ENCODE data around the gene SRA1. TPM values are rescaled to one million over a fixed set of nuclear protein-coding genes. Genes with fewer than 3 reads are reported as not detected.

The SRA1 gene
- total and polyA plus RNA-seq, 7 donors, result 17.8 to 48.3 (median 30.5) TPM

DNA sequence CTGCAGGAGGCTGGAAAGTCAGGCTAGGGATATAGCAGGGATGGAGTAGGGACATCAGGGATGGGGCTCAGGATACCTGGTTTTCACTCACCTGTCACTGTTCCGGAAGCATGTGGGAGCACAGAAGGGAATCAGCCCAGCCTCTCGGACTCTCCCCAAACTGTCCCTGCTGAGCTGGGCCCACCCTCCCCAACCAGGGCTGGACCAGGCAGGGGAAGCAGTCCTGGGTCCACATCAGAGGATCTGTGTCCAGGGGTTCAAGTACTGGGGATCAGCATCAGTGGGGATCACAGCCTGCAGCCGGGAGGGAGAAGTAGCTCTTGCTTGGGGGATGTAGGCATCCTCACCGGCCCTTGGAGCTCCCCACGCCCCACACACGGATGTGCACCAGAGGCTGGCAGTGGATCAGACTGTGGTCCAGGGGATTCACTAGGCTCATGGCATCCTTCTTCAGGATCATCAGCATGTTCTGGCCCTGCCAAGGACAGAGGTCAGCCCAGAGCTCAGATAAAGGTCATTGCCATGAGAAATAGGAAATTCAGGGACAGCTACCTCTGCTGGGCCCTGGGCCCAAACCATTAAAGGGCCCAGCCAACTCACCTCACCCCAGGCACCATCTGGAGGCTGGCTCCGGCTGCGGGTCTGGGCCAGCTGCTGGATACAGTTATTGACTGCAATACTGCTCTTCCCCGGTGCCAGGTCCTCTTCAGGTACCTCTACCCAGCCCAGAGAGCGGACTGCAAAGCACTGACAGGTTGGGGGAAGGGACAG, 4.7 kb upstream of the SRA1 start:
- H3K9me3 ChIP-seq, result no peaks in the 10 kb centered on the region
- no peak for TF ChIP-seq POLR2A (IDR thresholded peaks at IDR 0.05)
- no peak for TF ChIP-seq POLR2AphosphoS5 (IDR thresholded peaks at IDR 0.05)
- TF ChIP-seq EP300 (IDR thresholded peaks at IDR 0.05), result no peak
- TF ChIP-seq, protein P1, sequence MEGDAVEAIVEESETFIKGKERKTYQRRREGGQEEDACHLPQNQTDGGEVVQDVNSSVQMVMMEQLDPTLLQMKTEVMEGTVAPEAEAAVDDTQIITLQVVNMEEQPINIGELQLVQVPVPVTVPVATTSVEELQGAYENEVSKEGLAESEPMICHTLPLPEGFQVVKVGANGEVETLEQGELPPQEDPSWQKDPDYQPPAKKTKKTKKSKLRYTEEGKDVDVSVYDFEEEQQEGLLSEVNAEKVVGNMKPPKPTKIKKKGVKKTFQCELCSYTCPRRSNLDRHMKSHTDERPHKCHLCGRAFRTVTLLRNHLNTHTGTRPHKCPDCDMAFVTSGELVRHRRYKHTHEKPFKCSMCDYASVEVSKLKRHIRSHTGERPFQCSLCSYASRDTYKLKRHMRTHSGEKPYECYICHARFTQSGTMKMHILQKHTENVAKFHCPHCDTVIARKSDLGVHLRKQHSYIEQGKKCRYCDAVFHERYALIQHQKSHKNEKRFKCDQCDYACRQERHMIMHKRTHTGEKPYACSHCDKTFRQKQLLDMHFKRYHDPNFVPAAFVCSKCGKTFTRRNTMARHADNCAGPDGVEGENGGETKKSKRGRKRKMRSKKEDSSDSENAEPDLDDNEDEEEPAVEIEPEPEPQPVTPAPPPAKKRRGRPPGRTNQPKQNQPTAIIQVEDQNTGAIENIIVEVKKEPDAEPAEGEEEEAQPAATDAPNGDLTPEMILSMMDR (IDR thresholded peaks at IDR 0.05), result no peak
- no peak overlapping the region for H3K27ac ChIP-seq
- WGBS, 2 donors, result 93 to 97% methylated on average over 10 of the region's 10 CpGs
- DNase-seq, result peak; percentile 57
- H3K36me3 ChIP-seq, result peaks cover 0 to 37% (median 6%) of the 10 kb centered on the region in 4 donors
- H3K27me3 ChIP-seq, result no peaks in the 10 kb centered on the region
- H3K4me3 ChIP-seq, result no peak overlapping the region
- peaks cover 0 to 46% (median 44%) of the 10 kb centered on the region in 4 donors for H3K4me1 ChIP-seq
- intact Hi-C loops (cut with DNase I), result loop anchor here (2.0 kb wide), 1 partner anchor 13 kb away; no protein-coding TSS in a partner anchor

DNA sequence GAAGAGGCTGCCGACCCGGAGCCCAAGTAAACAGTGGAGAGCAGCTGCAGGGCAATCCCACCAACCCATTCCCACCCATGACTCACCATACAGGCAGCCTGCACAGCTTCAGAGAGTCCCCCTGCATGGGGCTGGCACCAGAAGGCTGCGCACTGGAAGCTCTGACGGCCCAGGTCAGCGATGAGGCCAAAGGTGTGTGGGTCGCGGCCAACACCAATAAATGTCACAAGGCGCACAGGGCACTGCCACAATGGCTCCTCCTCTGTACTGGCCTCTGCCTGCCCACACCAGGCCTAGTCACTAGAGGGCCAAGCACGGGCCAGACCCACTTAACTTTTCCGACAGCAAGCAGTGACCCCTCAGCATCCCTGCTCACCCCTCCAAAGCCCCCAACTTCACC, 3.0 kb upstream of the SRA1 start:
- no peaks in the 10 kb centered on the region for H3K9me3 ChIP-seq
- TF ChIP-seq EP300 (IDR thresholded peaks at IDR 0.05), result no peak
- no peak for TF ChIP-seq POLR2A (IDR thresholded peaks at IDR 0.05)
- TF ChIP-seq, protein P1 (IDR thresholded peaks at IDR 0.05), result no peak
- TF ChIP-seq POLR2AphosphoS5 (IDR thresholded peaks at IDR 0.05), result no peak
- DNase-seq, result peak; percentile 59
- no peaks in the 10 kb centered on the region for H3K27me3 ChIP-seq
- H3K4me1 ChIP-seq, result peaks cover 0 to 45% (median 43%) of the 10 kb centered on the region in 4 donors
- 90 to 91% methylated on average over 10 of the region's 10 CpGs for WGBS, 2 donors
- H3K4me3 ChIP-seq, result no peak overlapping the region
- peaks cover 0 to 34% (median 0%) of the 10 kb centered on the region in 4 donors for H3K36me3 ChIP-seq
- H3K27ac ChIP-seq, result no peak overlapping the region
- intact Hi-C loops (cut with DNase I), result no loop called here

DNA sequence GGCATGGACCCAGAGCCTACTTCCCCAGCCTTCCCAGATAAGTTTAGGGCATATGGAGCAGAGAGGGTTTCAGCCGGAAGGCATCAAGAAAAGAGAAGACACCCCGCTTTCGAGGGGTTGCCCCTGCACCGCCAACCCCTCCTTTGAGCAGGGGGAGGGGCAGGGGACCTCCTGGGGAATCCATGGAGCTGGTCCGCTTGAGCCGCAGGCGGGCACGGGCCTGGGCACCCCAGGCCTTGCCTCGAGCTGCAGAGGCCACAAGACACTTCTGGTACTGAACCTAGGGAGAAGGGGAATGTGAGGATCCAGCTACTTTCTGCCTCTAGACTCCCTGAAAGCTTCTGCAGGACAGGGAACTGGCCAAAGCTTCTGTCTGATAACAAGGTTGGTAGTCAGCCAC, 1.3 kb upstream of the SRA1 start:
- H3K4me1 ChIP-seq, result peaks cover 0 to 51% (median 46%) of the 10 kb centered on the region in 4 donors
- peak; percentile 60 for DNase-seq
- H3K27me3 ChIP-seq, result no peaks in the 10 kb centered on the region
- TF ChIP-seq EP300 (IDR thresholded peaks at IDR 0.05), result no peak
- TF ChIP-seq POLR2A (IDR thresholded peaks at IDR 0.05), result no peak
- TF ChIP-seq, protein P1 (IDR thresholded peaks at IDR 0.05), result no peak
- intact Hi-C loops (cut with DNase I), result loop anchor here (10.0 kb wide), 1 partner anchor 314 kb away; no protein-coding TSS in a partner anchor
- peak overlapping the region in 2 of 4 donors; percentile 82 to 98 for H3K27ac ChIP-seq
- no peak overlapping the region for H3K4me3 ChIP-seq
- H3K36me3 ChIP-seq, result peaks cover 0 to 34% (median 0%) of the 10 kb centered on the region in 4 donors
- 94 to 96% methylated on average over 9 of the region's 9 CpGs for WGBS, 2 donors
- H3K9me3 ChIP-seq, result no peaks in the 10 kb centered on the region

DNA sequence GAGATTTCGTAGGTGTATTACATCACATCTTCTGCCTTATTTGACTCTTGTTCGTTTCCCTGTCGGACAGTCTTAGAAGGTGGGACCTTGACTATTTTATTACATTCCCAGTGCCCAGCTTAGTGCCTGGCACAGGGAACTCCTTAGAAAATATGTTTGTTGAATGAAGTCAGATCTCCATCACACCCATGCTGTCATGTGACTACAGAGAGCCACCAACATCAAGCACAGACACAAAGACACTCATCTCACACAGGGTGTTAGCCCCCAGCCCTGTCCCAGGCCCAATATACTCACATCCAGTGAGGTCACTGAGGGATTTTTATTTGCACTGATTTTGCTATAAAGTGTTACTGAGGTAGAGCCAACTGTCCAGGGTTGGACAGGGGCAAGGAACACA, 692 bp upstream of the SRA1 start:
- no peaks in the 10 kb centered on the region for H3K9me3 ChIP-seq
- WGBS, 2 donors, result 82 to 86% methylated on average over 3 of the region's 3 CpGs
- H3K36me3 ChIP-seq, result peaks cover 0 to 34% (median 0%) of the 10 kb centered on the region in 4 donors
- peaks cover 0 to 49% (median 40%) of the 10 kb centered on the region in 4 donors for H3K4me1 ChIP-seq
- intact Hi-C loops (cut with DNase I), result loop anchor here (10.0 kb wide), 1 partner anchor 313 kb away; no protein-coding TSS in a partner anchor
- DNase-seq, result peak; percentile 26
- H3K4me3 ChIP-seq, result no peak overlapping the region
- H3K27me3 ChIP-seq, result no peaks in the 10 kb centered on the region
- no peak for TF ChIP-seq EP300 (IDR thresholded peaks at IDR 0.05)
- TF ChIP-seq, protein P1 (IDR thresholded peaks at IDR 0.05), result no peak
- no peak for TF ChIP-seq POLR2A (IDR thresholded peaks at IDR 0.05)
- no peak for TF ChIP-seq POLR2AphosphoS5 (IDR thresholded peaks at IDR 0.05)
- peak overlapping the region; percentile 82 to 98 (median 92) for H3K27ac ChIP-seq
